CD4-positive, alpha-beta T cell (primary cell): ENCODE data around the gene VAPB. TPM values are rescaled to one million over a fixed set of nuclear protein-coding genes. Genes with fewer than 3 reads are reported as not detected.

ENCODE experiments used
- ATAC-seq: fragments of 200-7000 bp; cut with Tn5 transposase; one replicate; pipeline ENCODE4 v1.10.0; 2022; ENCODE audit warnings: mild to moderate bottlenecking; ENCODE audit not compliant: poor library complexity
- CTCF ChIA-PET: fragments of 350-600 bp; sonication (Branson Sonifier 250); formaldehyde crosslinking; loops from one replicate; lab custom pipeline; 2021; ENCODE audit warnings: antibody characterized with exemption, inconsistent platforms; lab: Charles Lee
- POLR2A ChIA-PET: fragments of 350-600 bp; sonication (Branson Sonifier 250); formaldehyde crosslinking; loops from one replicate; lab custom pipeline; 2021; ENCODE audit warnings: antibody characterized with exemption, inconsistent platforms; lab: Charles Lee
- DNase-seq, 14 experiments: peaks; one replicate each; pipeline ENCODE4 v3.0.0-alpha.2; 2013 to 2020; ENCODE audit warnings: mixed read lengths in 2 of 14
- H3K27ac ChIP-seq, 2 donors: one replicate each; pipeline versions ENCODE4 v1.5.1 to v1.7.0; 2013; ENCODE audit warnings: low read length in 2 of 2, low read depth in 1 of 2, mild to moderate bottlenecking in 1 of 2
- H3K27me3 ChIP-seq, 2 experiments: 1 replicate in 1 of 2; 2 replicates in 1 of 2; pipeline versions ENCODE4 v1.6.1 to v1.7.0; 2013; ENCODE audit warnings: low read length in 2 of 2, control low read depth in 1 of 2, mild to moderate bottlenecking in 1 of 2, moderate library complexity in 1 of 2; ENCODE audit not compliant: insufficient read depth in 2 of 2, control insufficient read depth in 1 of 2
- H3K36me3 ChIP-seq: one replicate; pipeline ENCODE4 v1.6.1; 2013; ENCODE audit warnings: low read length, control low read depth; ENCODE audit not compliant: insufficient read depth
- H3K4me1 ChIP-seq: one replicate; pipeline ENCODE4 v1.6.1; 2013; ENCODE audit warnings: low read length, control low read depth; ENCODE audit not compliant: insufficient read depth
- H3K4me3 ChIP-seq: one replicate; pipeline ENCODE4 v1.5.1; 2013; ENCODE audit warnings: mild to moderate bottlenecking, low read length, moderate library complexity
- H3K9me3 ChIP-seq, 2 experiments: 1 replicate in 1 of 2; 2 replicates in 1 of 2; pipeline versions ENCODE4 v1.6.1 to v1.7.0; 2013; ENCODE audit warnings: low read length in 2 of 2, mild to moderate bottlenecking in 2 of 2, control low read depth in 1 of 2, moderate library complexity in 1 of 2; ENCODE audit not compliant: control insufficient read depth in 1 of 2, insufficient read depth in 1 of 2
- H3K27ac Mint-ChIP-seq: one replicate; pipeline ENCODE4 v1.8.0; 2020; ENCODE audit warnings: mixed read lengths
- H3K27me3 Mint-ChIP-seq: one replicate; pipeline ENCODE4 v1.8.0; 2021; ENCODE audit warnings: mixed read lengths
- H3K36me3 Mint-ChIP-seq: one replicate; pipeline ENCODE4 v1.8.0; 2021; ENCODE audit warnings: low read depth, mixed read lengths
- H3K4me1 Mint-ChIP-seq: one replicate; pipeline ENCODE4 v1.8.0; 2021; ENCODE audit warnings: low read depth, mixed read lengths
- H3K4me3 Mint-ChIP-seq: one replicate; pipeline ENCODE4 v1.8.0; 2020; ENCODE audit warnings: mild to moderate bottlenecking, mixed read lengths
- H3K9me3 Mint-ChIP-seq: one replicate; pipeline ENCODE4 v1.8.0; 2020; ENCODE audit warnings: mixed read lengths
- intact Hi-C, 2 experiments: fragments of 100-400 bp; cut with DNase I in 1 of 2; cut with micrococcal nuclease in 1 of 2; formaldehyde crosslinking; loops; one replicate each; pipeline versions ENCODE4 v1.15.1 to v1.9.0; 2023 to 2025; cut with DNase I, micrococcal nuclease
- total RNA-seq, 174 experiments: library from RNA in 2 of 174; stranded (reverse) in 2 of 174; gene quantifications; one replicate each; pipeline ENCODE4 v1.2.3 and lab custom pipeline; 2021 to 2026
- TF ChIP-seq, protein P1 (sequence below): fragments of 200-600 bp; IDR thresholded peaks from one replicate; pipeline ENCODE4 v1.8.0; 2022; ENCODE audit warnings: antibody characterized with exemption, mild to moderate bottlenecking

Gene VAPB
- total RNA-seq, 2 experiments from 2014 or later = 25.2 to 29.4 TPM

DNA sequence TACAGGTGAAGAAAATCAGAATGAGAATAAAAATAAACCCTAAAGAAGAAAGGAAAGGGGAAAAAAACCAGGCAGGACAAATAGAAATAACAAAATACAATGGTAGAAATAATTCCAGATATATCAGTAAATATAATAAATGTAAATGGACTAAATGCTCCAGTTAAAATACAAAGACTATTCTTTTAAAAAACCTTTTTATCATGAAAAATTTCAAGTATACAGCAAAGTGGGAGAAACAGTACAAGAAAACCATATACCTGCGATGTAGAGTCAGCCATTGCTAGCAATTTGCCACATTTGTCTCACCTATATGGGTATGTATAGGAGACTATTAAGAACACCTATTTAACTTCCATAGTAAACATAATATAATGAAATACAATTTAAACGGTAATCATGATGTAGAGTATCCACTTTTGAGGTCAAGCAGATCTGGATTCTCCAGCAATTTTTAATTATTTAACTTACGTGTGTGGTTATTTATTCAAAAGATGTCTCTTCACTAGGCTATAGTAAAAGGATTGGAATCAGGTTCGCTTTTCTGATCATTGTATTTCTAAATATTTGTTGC lies 914 bp upstream of the VAPB start:
- peaks cover 31% of the 10 kb centered on the region for H3K36me3 Mint-ChIP-seq
- intact Hi-C loops = loop anchor here (2.0 to 10.0 kb wide), 9 partner anchors 21 to 763 kb away; partner anchors contain the start of genes ATP5F1E (in 1 of the 2), NELFCD (in 1 of the 2), NPEPL1 (in 1 of the 2) and PMEPA1 (in 1 of the 2)
- no peaks in the 10 kb centered on the region for H3K27me3 Mint-ChIP-seq
- ATAC-seq (no peak), DNase-seq (no peak)
- peak overlapping the region; percentile 92 for H3K27ac Mint-ChIP-seq
- Histone ChIP-seq H3K27me3 (peaks cover 0 to 4% of the 10 kb centered on the region in 2 experiments), H3K36me3 (peaks cover 21% of the 10 kb centered on the region), H3K4me1 (peaks cover 30% of the 10 kb centered on the region), H3K4me3 (peak overlapping the region; percentile 58), H3K27ac (peak overlapping the region in 1 of 2 donors; percentile 82), H3K9me3 (no peaks in the 10 kb centered on the region)
- H3K4me1 Mint-ChIP-seq = peaks cover 36% of the 10 kb centered on the region
- CTCF ChIA-PET = interaction anchor here (0.8 to 1.5 kb wide), 4 partner anchors 60 to 264 kb away, joined by 3 to 4 read pairs (median 3); no protein-coding TSS in a partner anchor
- TF ChIP-seq, protein P1, sequence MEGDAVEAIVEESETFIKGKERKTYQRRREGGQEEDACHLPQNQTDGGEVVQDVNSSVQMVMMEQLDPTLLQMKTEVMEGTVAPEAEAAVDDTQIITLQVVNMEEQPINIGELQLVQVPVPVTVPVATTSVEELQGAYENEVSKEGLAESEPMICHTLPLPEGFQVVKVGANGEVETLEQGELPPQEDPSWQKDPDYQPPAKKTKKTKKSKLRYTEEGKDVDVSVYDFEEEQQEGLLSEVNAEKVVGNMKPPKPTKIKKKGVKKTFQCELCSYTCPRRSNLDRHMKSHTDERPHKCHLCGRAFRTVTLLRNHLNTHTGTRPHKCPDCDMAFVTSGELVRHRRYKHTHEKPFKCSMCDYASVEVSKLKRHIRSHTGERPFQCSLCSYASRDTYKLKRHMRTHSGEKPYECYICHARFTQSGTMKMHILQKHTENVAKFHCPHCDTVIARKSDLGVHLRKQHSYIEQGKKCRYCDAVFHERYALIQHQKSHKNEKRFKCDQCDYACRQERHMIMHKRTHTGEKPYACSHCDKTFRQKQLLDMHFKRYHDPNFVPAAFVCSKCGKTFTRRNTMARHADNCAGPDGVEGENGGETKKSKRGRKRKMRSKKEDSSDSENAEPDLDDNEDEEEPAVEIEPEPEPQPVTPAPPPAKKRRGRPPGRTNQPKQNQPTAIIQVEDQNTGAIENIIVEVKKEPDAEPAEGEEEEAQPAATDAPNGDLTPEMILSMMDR = no peak
- POLR2A ChIA-PET = interaction anchor here (0.7 to 2.6 kb wide), 16 partner anchors 11 to 1552 kb away, joined by 3 to 47 read pairs (median 6); partner anchors contain the start of genes FAM217B, PPP1R3D, RAB22A and STX16
- peak overlapping the region; percentile 92 for H3K4me3 Mint-ChIP-seq
- H3K9me3 Mint-ChIP-seq = no peaks in the 10 kb centered on the region

DNA sequence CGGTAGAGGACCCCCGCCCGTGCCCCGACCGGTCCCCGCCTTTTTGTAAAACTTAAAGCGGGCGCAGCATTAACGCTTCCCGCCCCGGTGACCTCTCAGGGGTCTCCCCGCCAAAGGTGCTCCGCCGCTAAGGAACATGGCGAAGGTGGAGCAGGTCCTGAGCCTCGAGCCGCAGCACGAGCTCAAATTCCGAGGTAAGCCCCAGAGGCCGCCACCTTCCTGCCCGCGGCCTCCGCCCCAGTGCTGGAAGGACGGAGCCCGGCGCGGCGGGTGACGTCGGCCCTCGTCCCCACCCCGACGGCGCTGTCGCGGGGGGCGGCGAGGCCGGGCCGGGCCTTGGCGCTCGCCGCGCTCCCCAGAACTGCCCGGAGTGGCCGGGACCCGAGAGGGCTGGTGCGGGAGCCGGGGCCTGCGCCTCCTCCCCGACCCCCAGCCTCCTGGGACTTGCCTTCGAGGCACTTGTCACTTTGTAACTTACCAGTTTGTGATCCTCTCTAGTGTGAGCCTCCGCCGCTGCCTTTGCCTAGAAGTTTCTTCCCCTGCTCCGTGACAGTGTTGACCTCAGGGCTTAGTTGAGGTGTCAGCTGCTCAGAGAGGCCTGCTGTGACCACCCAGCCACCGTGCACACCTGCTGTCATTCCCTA lies 417 bp downstream of the VAPB start:
- peaks cover 48% of the 10 kb centered on the region for H3K4me1 Mint-ChIP-seq
- peaks cover 44% of the 10 kb centered on the region for H3K36me3 Mint-ChIP-seq
- peak overlapping the region; percentile 96 for H3K4me3 Mint-ChIP-seq
- H3K27ac ChIP-seq = peak overlapping the region; percentile 94 to 98
- no peaks in the 10 kb centered on the region for H3K9me3 ChIP-seq
- ChIA-PET POLR2A (interaction anchor here (0.7 to 2.6 kb wide), 26 partner anchors 9 to 1550 kb away, joined by 3 to 47 read pairs (median 4); partner anchors contain the start of genes FAM217B, PPP1R3D, RAB22A and RBM38), CTCF (interaction anchor here (0.6 to 1.5 kb wide), 6 partner anchors 23 to 1134 kb away, joined by 3 to 4 read pairs (median 3); partner anchors contain the start of gene RAB22A)
- H3K4me1 ChIP-seq = peaks cover 31% of the 10 kb centered on the region
- H3K36me3 ChIP-seq = peaks cover 28% of the 10 kb centered on the region
- no peaks in the 10 kb centered on the region for H3K9me3 Mint-ChIP-seq
- intact Hi-C loops = loop anchor here (1.0 to 10.0 kb wide), 10 partner anchors 19 to 765 kb away; partner anchors contain the start of genes ATP5F1E (in 1 of the 2), NELFCD (in 1 of the 2), NPEPL1 (in 1 of the 2) and PMEPA1 (in 1 of the 2)
- H3K4me3 ChIP-seq = peak overlapping the region; percentile 81
- H3K27me3 Mint-ChIP-seq = no peaks in the 10 kb centered on the region
- peaks cover 0 to 4% of the 10 kb centered on the region in 2 experiments for H3K27me3 ChIP-seq
- DNase-seq (peak in 4 of 14 experiments; percentile 7 to 55 (median 40)), ATAC-seq (peak; percentile 35)
- H3K27ac Mint-ChIP-seq = peak overlapping the region; percentile 92
- TF ChIP-seq, protein P1 = no peak

DNA sequence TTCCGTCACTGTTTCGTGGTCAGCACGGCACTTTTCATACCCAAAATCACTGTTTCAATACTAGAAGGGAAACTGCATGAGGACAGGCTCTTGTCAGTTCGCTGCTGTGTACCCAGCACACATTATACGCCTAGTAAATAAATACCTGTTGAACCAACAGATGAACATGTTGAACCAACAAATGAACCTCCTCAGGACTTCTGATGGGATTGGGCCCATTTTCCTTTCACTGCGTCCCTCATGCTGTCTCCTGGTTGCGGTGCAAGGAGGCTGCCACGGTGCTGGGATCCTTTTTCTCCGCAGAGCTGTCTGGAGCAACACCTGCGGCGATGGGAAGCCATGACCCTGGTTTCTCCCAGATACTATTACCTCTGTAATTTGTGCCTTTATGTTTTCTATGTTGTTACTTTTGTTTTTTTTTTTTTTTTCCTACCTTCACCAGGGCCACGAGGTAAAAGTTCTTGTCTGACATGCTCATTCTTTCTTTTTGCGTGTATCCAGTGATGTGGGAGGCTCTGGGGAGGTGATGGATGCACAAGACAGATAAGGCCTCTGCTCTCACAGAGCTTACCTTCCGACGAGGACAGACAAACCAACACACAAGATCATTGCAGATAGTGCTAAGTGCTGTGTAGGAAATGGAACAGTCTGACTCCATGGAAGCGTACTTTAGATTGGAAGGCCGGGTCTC lies 1.1 kb downstream of the VAPB start:
- TF ChIP-seq, protein P1 = no peak
- H3K36me3 Mint-ChIP-seq = peaks cover 48% of the 10 kb centered on the region
- Histone ChIP-seq H3K9me3 (no peaks in the 10 kb centered on the region), H3K27ac (peak overlapping the region; percentile 94 to 98), H3K36me3 (peaks cover 28% of the 10 kb centered on the region), H3K27me3 (no peaks in the 10 kb centered on the region), H3K4me3 (peak overlapping the region; percentile 81), H3K4me1 (peaks cover 31% of the 10 kb centered on the region)
- no peaks in the 10 kb centered on the region for H3K9me3 Mint-ChIP-seq
- no peaks in the 10 kb centered on the region for H3K27me3 Mint-ChIP-seq
- DNase-seq (no peak), ATAC-seq (no peak)
- H3K4me3 Mint-ChIP-seq = peak overlapping the region; percentile 96
- intact Hi-C loops = loop anchor here (1.0 to 10.0 kb wide), 13 partner anchors 19 to 1995 kb away; partner anchors contain the start of genes RAB22A (in 2 of the 2), ATP5F1E (in 1 of the 2), AURKA (in 1 of the 2) and CSTF1 (in 1 of the 2)
- ChIA-PET CTCF (interaction anchor here (1.4 to 1.5 kb wide), 3 partner anchors 81 to 156 kb away, joined by 3 to 4 read pairs (median 3); partner anchors contain the start of gene RAB22A), POLR2A (interaction anchor here (1.3 to 2.6 kb wide), 9 partner anchors 11 to 999 kb away, joined by 3 to 47 read pairs (median 6); partner anchors contain the start of genes RBM38 and STX16)
- peak overlapping the region; percentile 92 for H3K27ac Mint-ChIP-seq
- peaks cover 55% of the 10 kb centered on the region for H3K4me1 Mint-ChIP-seq
